GM18498 (cell line): ENCODE measurements around the gene SUDS3.
"Not testable (repeated sequence)": the region's sequence is repeated elsewhere in the genome, so short reads cannot be mapped to it uniquely, and the experiment has no call there.

Experiments
- ATAC-seq: cut with Tn5 transposase; IDR thresholded peaks from one replicate; pipeline ENCODE4 v1.9.1; 2021; ENCODE audit warnings: mild to moderate bottlenecking, moderate library complexity; ENCODE audit not compliant: unreplicated experiment

Gene SUDS3

DNA sequence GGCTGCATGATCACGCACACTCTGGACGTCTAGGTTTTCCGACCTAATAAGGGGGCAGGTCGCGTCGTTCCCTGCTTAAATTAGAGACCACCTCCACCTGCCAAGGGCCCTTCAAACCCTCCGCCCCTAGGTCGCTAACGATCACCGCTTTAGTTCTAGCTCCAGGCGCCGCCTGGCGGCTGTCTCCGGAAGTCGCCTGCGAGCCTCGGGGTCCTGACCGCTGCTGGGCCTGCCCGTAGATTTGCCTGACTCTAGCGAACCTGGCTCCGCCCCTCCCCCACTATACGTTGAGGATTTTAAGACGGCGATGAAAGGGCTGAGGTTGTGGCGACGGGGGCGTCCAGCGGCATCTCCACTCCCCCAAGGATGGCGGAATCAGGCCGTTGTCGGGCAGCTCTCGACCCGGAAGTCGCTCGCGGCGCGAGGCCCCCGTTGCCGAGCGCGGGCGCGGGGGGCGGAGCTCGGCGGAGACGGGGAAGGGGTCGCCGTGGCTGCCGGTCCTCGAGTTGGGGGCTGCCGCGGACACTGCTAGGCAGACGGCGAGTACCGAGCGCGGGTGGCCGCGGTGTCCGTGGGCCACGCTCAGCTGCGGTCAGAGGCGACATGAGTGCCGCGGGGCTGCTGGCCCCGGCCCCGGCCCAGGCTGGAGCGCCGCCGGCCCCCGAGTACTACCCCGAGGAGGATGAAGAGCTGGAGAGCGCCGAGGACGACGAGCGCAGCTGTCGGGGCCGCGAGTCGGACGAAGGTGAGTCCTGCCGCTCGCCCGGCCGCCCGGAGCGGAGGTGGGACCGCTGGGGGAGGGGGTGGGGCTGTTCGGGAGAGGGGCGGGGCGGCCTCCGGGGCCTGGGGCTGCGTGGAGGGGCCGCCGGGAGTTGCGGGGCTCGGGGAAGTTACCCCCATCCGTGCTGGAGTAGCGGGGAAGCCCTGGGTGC lies at the start of gene SUDS3:
SUDS3 (plus strand) TSS at position 467 of the 932 bp plus-strand sequence; CDS start at position 604, 137 bp downstream.
- ATAC-seq: peak; percentile 37

GRCh38 chr12:118326991-118327390 lies 49.4 kb upstream of the SUDS3 start:
- no peak for ATAC-seq

DNA sequence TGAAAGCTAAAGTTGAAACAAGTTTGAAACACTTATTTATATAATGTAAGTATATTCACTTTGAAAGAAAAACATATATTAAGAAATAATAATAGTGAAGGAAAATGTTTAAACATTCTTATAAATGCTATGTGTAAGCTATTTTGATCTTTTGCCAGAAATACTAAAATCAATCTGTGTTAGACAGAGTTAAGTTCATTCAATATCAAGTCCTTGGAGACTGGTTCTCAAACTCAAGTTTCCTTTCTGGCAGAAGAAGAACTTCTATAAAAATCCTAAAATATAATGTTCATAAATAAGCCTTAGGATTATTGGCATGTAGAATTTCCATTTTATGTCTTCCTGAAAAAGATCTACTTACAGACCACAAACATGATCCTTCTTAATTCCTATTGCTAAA lies 49.0 kb upstream of the SUDS3 start:
- ATAC-seq: no peak

DNA sequence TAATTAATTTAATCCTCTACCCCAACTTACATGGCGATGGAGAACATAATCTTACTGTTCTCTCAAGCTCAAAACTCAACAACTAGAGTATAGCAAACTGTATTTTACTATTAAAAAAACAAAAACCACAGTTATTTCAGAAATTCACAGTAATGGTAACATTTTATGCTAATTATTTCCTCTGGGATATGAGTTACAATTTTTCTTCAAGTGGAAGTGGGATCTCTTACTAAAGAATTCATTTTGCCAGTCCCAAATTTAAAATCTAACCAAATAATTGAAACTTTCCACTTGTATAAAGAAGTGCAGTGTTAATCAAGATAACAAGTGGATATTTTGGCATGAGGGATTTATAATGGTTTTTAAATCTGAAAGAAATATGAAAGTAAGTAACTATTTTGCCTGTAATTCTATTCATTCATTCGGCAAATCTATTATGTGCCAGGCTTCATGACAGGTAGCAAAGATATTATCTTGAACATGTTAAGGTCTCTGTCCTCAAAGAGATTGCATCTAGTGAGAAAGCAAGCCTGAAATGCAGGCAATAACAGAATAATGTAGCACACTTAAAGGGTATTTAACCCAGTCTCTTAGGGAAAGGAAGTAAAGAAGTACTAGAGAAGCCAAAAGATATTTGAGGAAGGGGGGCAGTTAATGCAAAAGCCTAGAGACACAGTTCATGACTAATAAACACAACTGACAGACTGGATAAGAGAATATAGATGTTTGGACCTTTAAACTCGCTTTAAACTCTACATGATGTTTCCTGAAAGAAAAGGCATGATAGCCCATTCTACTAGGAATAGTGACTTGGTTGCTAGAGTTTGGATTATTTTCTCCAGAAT lies 47.6 kb upstream of the SUDS3 start:
- no peak for ATAC-seq

DNA sequence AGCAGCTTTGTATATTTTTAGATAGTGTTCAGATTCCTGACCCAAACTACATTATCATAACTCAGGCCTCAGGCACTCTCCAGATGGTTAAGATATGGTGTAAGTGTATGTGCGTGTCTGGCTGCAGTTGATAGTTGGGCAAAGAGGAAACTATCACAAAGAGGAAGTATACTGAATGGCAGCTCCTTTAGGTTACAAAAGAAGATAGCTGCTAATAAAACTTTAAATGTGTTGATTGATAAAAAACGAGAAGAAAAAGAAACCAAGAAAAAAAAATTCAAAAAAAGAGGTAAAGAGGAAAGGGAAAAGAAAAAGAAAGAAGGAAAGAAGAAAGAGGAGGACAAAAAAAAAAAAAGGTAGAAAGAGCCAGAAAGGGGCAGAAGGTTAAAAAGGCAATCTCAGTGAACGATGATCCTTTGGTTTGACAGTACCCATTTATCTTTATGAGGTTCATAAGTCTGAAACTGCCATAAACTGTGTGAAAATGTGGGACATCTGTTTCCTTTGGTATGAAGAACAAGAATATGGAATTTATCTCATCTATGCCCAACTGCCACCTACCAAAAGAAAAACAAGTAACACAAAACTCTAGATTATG lies 45.8 kb upstream of the SUDS3 start:
- peak; percentile 89 for ATAC-seq

- no peak for ATAC-seq
Observed at GRCh38 chr12:118332511-118332910, 43.8 kb upstream of the SUDS3 start.

DNA sequence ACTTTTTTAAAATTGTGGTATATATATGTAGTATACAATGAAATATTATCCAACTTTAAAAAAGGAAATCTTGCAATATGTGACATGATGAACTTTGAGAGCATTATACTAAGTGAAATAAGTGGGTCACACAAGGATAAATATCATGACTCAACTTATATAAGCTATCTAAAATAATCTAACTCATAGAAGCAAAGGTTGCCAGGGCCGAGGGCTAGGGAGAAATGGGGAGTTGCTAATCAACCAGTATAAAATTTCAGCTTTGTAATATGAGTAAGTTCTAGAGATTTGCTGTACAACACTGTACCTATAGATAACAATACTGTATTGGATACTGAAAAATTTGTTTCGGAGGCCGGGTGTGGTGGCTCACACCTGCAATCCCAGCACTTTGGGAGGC lies 42.1 kb upstream of the SUDS3 start:
- ATAC-seq: no peak

DNA sequence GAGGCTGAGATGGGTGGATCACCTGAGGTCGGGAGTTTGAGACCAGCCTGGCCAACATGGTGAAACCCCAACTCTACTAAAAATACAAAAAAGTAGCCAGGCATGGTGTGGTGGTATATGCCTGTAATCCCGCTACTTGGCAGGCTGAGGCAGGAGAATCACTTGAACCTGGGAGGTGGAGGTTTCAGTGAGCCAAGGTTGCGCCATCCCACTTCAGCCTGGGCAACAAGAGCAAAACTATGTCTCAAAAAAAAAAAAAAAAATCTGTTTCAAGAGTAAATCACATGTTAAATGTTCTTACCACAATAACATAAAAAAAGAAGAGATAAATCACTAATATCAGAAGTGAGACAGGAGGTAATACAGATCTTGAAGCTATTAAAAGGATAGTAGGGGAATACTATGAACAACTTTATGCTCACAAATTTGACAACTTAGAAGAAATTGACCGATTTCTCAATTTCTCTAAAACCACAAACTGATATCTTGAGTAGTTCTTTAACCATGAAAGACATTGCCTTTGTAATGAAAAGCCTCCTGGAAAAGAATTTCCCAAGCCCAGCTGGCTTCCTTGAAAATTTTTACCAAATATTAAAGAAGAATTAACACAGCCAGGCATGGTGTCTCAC lies 41.3 kb upstream of the SUDS3 start:
- no peak for ATAC-seq

DNA sequence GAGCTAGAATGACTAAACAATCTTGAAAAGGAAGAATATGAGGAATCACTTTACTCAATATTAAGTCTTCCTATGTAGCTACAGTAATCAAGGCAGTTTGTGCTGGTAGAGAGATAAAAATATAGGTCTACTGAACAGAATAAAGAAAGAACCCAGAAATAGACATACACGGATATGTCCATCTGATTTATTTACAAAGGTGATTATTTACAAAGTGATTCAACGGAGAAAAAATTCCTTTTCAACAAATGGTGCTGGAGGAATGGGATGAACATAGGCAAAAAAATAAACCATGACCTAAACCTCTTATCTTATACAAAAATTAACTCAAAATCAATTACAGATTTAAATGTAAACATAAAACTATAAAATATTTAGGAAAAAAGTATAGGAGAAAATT lies 40.2 kb upstream of the SUDS3 start:
- no peak for ATAC-seq

DNA sequence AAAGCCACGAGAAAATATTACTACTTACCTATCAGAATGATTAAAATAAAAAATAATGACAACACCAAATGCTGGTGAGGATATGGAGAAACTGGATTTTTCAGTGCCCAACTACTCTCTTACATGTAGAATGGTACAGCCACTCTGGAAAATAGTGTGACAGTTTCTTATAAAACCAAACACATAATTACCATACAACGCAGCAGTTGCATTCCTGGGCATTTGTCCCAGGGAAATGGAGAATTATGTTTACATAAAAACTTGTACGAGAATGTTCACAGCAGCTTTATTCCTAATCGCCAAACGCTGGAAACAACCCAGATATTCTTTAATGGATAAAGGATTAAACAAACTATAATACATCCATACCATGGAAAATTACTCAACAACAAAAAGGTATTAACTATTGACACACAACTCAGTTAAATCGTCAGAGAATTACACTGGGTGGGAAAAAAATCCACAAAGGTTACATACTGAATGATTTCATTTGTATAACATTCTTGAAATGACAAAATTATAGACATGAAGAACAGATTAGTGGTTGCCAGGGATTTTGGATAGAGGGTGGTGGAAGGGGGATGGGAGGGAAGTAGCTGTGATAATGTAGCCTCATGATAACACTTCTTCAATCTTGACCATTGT lies 39.0 kb upstream of the SUDS3 start:
- no peak for ATAC-seq

- ATAC-seq: no peak
Observed at GRCh38 chr12:118342090-118342489, 34.3 kb upstream of the SUDS3 start.

DNA sequence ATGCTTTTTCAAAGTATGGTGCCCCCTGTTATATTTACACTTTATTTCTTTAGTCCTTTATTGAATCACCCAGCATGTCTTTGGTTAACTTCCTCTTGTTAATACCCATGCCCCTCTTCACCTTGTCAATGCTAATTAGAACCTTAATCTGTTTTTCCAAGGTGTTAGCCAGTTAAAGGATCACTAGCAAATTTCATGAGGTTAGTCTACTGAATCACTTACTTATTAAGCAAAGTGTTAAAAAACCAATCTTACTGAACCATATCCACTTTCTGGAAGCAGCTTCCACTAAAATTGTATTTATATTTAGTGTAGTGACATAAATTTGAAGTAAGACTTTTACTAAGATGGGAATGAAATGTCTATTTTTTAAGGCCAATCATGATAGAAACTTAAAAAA lies 31.5 kb upstream of the SUDS3 start:
- no peak for ATAC-seq

DNA sequence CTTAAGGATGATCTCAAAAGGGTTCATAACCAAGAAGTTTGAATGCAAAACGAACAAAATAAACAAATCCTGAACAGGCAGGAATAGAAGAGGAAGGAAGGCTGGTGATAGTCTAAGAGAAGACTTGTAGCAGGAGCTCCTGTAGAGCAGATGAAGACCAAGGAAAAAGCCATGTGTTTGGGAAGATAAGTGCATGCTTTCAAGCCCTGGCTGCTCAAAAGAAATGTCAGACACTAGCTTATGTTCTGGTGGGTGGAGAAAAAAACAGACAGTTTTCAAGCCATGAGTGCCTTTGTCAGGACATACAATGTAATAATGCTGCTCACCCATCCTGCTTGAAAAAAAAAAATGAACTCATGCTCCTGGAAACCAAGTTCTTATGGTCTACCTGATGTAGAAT lies 31.0 kb upstream of the SUDS3 start:
- ATAC-seq: no peak

- peak; percentile 78 for ATAC-seq
Observed at GRCh38 chr12:118346895-118347294, 29.5 kb upstream of the SUDS3 start.

DNA sequence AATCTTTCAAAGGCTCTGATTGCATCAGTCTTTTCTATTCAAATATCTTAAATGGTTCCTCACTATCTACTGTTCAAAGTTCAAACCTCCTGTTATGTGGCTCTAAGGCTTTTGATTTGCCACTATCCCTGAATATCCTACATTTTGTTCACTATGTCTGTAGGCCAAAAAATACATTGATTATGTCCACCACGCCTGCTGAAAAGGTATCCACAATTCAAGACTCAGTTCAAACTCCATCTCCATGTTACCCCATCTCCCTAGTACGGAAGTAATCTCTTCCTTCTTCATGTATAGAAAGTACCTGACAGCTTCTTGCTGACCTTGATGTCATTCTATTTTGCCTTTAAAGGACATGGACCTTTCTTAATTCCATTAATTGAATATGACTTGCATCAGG lies 28.4 kb upstream of the SUDS3 start:
- ATAC-seq: no peak

DNA sequence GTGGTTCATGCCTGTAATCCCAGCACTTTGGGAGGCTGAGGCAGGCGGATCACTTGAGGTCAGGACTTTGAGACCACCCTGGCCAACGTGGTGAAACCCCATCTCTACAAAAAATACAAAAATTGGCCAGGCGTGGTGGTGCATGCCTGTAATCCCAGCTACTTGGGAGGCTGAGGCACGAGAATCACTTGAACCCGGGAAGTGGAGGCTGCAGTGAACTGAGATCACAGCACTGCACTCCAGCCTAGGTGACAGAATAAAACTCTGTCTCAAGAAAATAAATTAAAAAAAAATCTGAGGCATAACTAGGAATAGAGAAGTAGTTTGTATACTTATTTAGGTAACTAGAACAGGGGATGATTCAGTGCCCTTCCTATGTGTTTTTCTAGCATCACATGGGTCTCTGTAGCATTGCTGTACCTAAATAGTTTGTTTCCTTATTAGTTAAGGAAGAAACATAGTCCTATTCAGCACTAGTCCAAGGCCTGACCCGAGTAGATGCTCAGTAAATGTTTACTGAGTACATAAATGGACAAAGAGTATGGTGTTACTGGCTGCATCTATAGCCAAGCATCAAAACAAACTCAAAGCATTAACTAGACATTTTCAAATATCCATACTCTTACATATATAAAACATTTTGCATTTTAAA lies 25.3 kb upstream of the SUDS3 start:
- ATAC-seq: no peak

DNA sequence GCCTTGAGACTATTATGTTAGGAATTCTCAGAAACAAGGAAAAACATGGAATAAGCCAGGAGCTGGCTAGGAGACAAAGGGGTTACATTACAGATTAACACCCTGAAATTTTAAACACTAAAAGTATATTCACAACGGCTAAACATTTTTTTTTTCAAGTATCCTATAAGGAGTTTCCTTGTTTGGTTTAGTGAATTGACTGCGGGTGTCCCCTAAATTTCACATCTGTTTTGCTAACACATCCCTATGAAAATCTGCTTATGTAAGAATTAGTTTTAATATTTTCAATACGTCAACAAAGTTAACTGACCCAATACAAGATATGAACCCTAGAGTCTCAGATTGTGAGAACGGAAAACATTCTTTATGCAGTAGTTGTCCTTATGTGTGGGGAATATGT lies 22.6 kb upstream of the SUDS3 start:
- ATAC-seq: no peak

DNA sequence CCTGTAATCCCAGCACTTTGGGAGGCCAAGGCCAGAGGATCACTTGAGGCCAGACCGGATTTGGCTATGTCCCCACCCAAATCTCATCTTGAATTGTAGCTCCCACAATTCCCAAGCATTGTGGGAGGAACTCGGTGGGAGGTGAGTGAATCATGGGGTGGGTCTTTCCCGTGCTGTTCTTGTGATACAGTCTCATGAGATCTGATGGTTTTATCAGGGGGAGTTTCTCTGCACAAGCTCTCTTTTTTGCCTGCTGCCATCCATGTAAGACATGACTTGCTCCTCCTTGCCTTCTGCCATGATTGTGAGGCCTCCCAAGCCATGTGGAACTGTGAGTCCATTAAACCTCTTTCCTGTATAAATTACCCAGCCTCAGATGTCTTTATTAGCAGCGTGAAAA lies 21.9 kb upstream of the SUDS3 start:
- not testable (repeated sequence) for ATAC-seq

GRCh38 chr12:118354903-118355302 lies 21.5 kb upstream of the SUDS3 start:
- no peak for ATAC-seq

GRCh38 chr12:118355843-118356242 lies 20.5 kb upstream of the SUDS3 start:
- no peak for ATAC-seq
